IMR-90 (cell line): Measurements from ENCODE around the gene PLEKHS1. TPM values are rescaled to one million over a fixed set of nuclear protein-coding genes. Genes with fewer than 3 reads are reported as not detected.

Experiments
- ATAC-seq: fragments of 200-7000 bp; cut with Tn5 transposase; 2 replicates; pipeline ENCODE4 v1.9.1; 2020; ENCODE audit warnings: low read depth, mild to moderate bottlenecking, moderate library complexity
- BruUV-seq: library from RNA; stranded (reverse); fragments of 400-500 nt; replicated peaks from 2 replicates; lab custom pipeline; 2021; lab: Mats Ljungman, UMichigan
- CTCF ChIA-PET: fragments of 300-600 bp; formaldehyde crosslinking; extraction: SDS; loops from one replicate; lab custom pipeline; 2021; ENCODE audit warnings: antibody characterized with exemption; lab: Yijun Ruan, JAX
- POLR2A ChIA-PET: fragments of 300-600 bp; sonication (Branson Sonifier 250); formaldehyde crosslinking; loops from one replicate; lab custom pipeline; 2022; ENCODE audit warnings: antibody characterized with exemption; ENCODE audit not compliant: unreplicated experiment; lab: Charles Lee
- DNase-seq: peaks from one replicate; pipeline ENCODE4 v3.0.0; 2013
- H2AFZ ChIP-seq: replicated peaks from 2 replicates; pipeline ENCODE3; 2013; ENCODE audit warnings: low read length, mild to moderate bottlenecking; ENCODE audit not compliant: poor library complexity
- H2AK5ac ChIP-seq: 2 replicates; pipeline ENCODE4 v1.6.1; 2013; ENCODE audit warnings: low read depth, low read length, inconsistent platforms
- H2AK9ac ChIP-seq: replicated peaks from 2 replicates; pipeline ENCODE3; 2013; ENCODE audit warnings: mild to moderate bottlenecking, low read depth, low read length, moderate library complexity; ENCODE audit not compliant: poor library complexity
- H2BK120ac ChIP-seq: 2 replicates; pipeline ENCODE4 v1.6.1; 2013; ENCODE audit warnings: low read depth, low read length, inconsistent platforms
- H2BK15ac ChIP-seq: 3 replicates; pipeline ENCODE4 v1.6.1; 2013; ENCODE audit warnings: low read depth, low read length, inconsistent platforms
- H2BK20ac ChIP-seq: 2 replicates; pipeline ENCODE4 v1.6.1; 2013; ENCODE audit warnings: low read depth, mild to moderate bottlenecking, inconsistent platforms, low read length, moderate library complexity
- H2BK5ac ChIP-seq: 2 replicates; pipeline ENCODE4 v1.6.1; 2013; ENCODE audit warnings: mild to moderate bottlenecking, low read depth, low read length, inconsistent platforms; ENCODE audit not compliant: poor library complexity, severe bottlenecking
- H3K14ac ChIP-seq: replicated peaks from 2 replicates; pipeline ENCODE4 v1.6.1; 2013; ENCODE audit warnings: low read depth, low read length, inconsistent platforms
- H3K18ac ChIP-seq: 2 replicates; pipeline ENCODE4 v1.6.1; 2013; ENCODE audit warnings: low read depth, low read length, control low read depth
- H3K23ac ChIP-seq: 2 replicates; pipeline ENCODE4 v1.6.1; 2013; ENCODE audit warnings: low read depth, low read length, inconsistent platforms
- H3K27ac ChIP-seq: 2 replicates; pipeline ENCODE4 v1.5.1; 2013; ENCODE audit warnings: mild to moderate bottlenecking, control low read depth, low read length; ENCODE audit not compliant: insufficient read depth
- H3K27me3 ChIP-seq: 2 replicates; pipeline ENCODE4 v1.6.1; 2013; ENCODE audit warnings: low read length; ENCODE audit not compliant: control insufficient read depth, insufficient read depth
- H3K36me3 ChIP-seq: 2 replicates; pipeline ENCODE4 v1.6.1; 2013; ENCODE audit warnings: low read length, mixed read lengths; ENCODE audit not compliant: control insufficient read depth, insufficient read depth
- H3K4ac ChIP-seq: 2 replicates; pipeline ENCODE4 v1.6.1; 2013; ENCODE audit warnings: low read depth, low read length, inconsistent platforms
- H3K4me1 ChIP-seq: 2 replicates; pipeline ENCODE4 v1.6.1; 2013; ENCODE audit warnings: low read length, mixed read lengths; ENCODE audit not compliant: control insufficient read depth, insufficient read depth
- H3K4me2 ChIP-seq: 2 replicates; pipeline ENCODE4 v1.6.1; 2013; ENCODE audit warnings: low read depth, mild to moderate bottlenecking, control low read depth, low read length, moderate library complexity
- H3K4me3 ChIP-seq: 2 replicates; pipeline ENCODE4 v1.5.1; 2013; ENCODE audit warnings: low read depth, mild to moderate bottlenecking, control low read depth, low read length, moderate library complexity; ENCODE audit not compliant: insufficient read depth
- H3K56ac ChIP-seq: 2 replicates; pipeline ENCODE4 v1.6.1; 2013; ENCODE audit warnings: low read length, inconsistent platforms; ENCODE audit not compliant: insufficient read depth; ENCODE audit errors: extremely low read depth
- H3K79me1 ChIP-seq, 2 experiments: 2 replicates each; pipeline ENCODE4 v1.6.1; 2013; ENCODE audit warnings: low read length in 2 of 2, inconsistent platforms in 1 of 2, low read depth in 1 of 2
- H3K9ac ChIP-seq: 2 replicates; pipeline ENCODE4 v1.6.1; 2013; ENCODE audit warnings: low read depth, low read length, control low read depth
- H3K9me1 ChIP-seq: 2 replicates; pipeline ENCODE4 v1.6.1; 2013; ENCODE audit warnings: low read length, inconsistent platforms; ENCODE audit not compliant: insufficient read depth
- H3K9me3 ChIP-seq: 2 replicates; pipeline ENCODE4 v1.6.1; 2013; ENCODE audit warnings: low read length; ENCODE audit not compliant: control insufficient read depth, insufficient read depth
- H4K20me1 ChIP-seq: 2 replicates; pipeline ENCODE4 v1.6.1; 2013; ENCODE audit warnings: low read length, inconsistent platforms; ENCODE audit not compliant: insufficient read depth
- H4K5ac ChIP-seq: 2 replicates; pipeline ENCODE4 v1.6.1; 2013; ENCODE audit warnings: mild to moderate bottlenecking, low read depth, low read length, control low read depth
- H4K8ac ChIP-seq, 2 experiments: 2 replicates each; pipeline ENCODE4 v1.6.1; 2013; ENCODE audit warnings: low read depth in 2 of 2, low read length in 2 of 2, control low read depth in 1 of 2, inconsistent platforms in 1 of 2
- H4K91ac ChIP-seq: 2 replicates; pipeline ENCODE4 v1.6.1; 2013; ENCODE audit warnings: low read depth, low read length, inconsistent platforms; ENCODE audit not compliant: insufficient read depth
- BHLHE40 ChIP-seq: fragments of 150-350 bp; IDR thresholded peaks from 2 replicates; pipeline ENCODE4 v1.6.1; 2016; ENCODE audit warnings: mild to moderate bottlenecking, low read depth, low read length
- CEBPB ChIP-seq: IDR thresholded peaks from 2 replicates; pipeline ENCODE4 v1.6.1; 2012; ENCODE audit warnings: low read depth, low read length, improper control_type of control experiment
- CHD1 ChIP-seq: IDR thresholded peaks from 2 replicates; pipeline ENCODE4 v1.6.1; 2012; ENCODE audit warnings: low read depth, low read length, improper control_type of control experiment
- ELK1 ChIP-seq: fragments of 150-350 bp; IDR thresholded peaks from 2 replicates; pipeline ENCODE4 v1.6.1; 2016; ENCODE audit warnings: low read depth, mild to moderate bottlenecking, low read length, moderate library complexity, borderline replicate concordance
- FOS ChIP-seq: fragments of 150-350 bp; IDR thresholded peaks from 2 replicates; pipeline ENCODE4 v1.6.1; 2016; ENCODE audit warnings: low read depth, low read length
- MAFK ChIP-seq: IDR thresholded peaks from 2 replicates; pipeline ENCODE4 v1.6.1; 2012; ENCODE audit warnings: low read depth, low read length, improper control_type of control experiment
- MAZ ChIP-seq: IDR thresholded peaks from 2 replicates; pipeline ENCODE4 v1.6.1; 2012; ENCODE audit warnings: low read depth, mild to moderate bottlenecking, low read length, improper control_type of control experiment, moderate library complexity, borderline replicate concordance
- MXI1 ChIP-seq: IDR thresholded peaks from 2 replicates; pipeline ENCODE4 v1.6.1; 2012; ENCODE audit warnings: low read depth, mild to moderate bottlenecking, low read length, moderate library complexity, borderline replicate concordance
- NFE2L2 ChIP-seq: fragments of 150-350 bp; IDR thresholded peaks from 2 replicates; pipeline ENCODE4 v1.6.1; 2016; ENCODE audit warnings: low read depth, mild to moderate bottlenecking, low read length
- POLR2A ChIP-seq: IDR thresholded peaks from 2 replicates; pipeline ENCODE4 v1.6.1; 2012; ENCODE audit warnings: mild to moderate bottlenecking, low read depth, low read length
- RAD21 ChIP-seq: IDR thresholded peaks from 2 replicates; pipeline ENCODE4 v1.6.1; 2012; ENCODE audit warnings: low read length, improper control_type of control experiment
- RCOR1 ChIP-seq: IDR thresholded peaks from 2 replicates; pipeline ENCODE4 v1.6.1; 2012; ENCODE audit warnings: mild to moderate bottlenecking, low read length, improper control_type of control experiment; ENCODE audit not compliant: insufficient replicate concordance
- RFX5 ChIP-seq: IDR thresholded peaks from 2 replicates; pipeline ENCODE4 v1.8.0; 2012; ENCODE audit warnings: low read depth, mild to moderate bottlenecking, low read length, moderate library complexity
- SMC3 ChIP-seq: fragments of 150-350 bp; IDR thresholded peaks from 2 replicates; pipeline ENCODE4 v1.6.1; 2016; ENCODE audit warnings: low read depth, mild to moderate bottlenecking, antibody characterized with exemption, low read length, moderate library complexity
- WGBS, 2 experiments: methylation state at CpG; one replicate each; pipeline versions ENCODE4 v1.1.5 to v1.1.7; 2013; ENCODE audit warnings: missing lambda C conversion rate in 2 of 2; ENCODE audit not compliant: insufficient read length in 1 of 2; ENCODE audit errors: extremely low coverage in 2 of 2; 5-methylcytosine and 5-hydroxymethylcytosine counted together
- dilution Hi-C: fragments of 300-500 bp; cut with HindIII; formaldehyde crosslinking; loops from one replicate; pipeline ENCODE4 v1.14.3; 2018; ENCODE audit warnings: low sequenced_read_pairs; ENCODE audit not compliant: unreplicated experiment
- in situ Hi-C: fragments of 300-500 bp; cut with MboI; formaldehyde crosslinking; loops from 3 replicates; pipeline ENCODE4 v1.14.3; 2019; ENCODE audit warnings: low sequenced_read_pairs, inconsistent platforms, mixed read lengths
- intact Hi-C: fragments of 100-400 bp; cut with micrococcal nuclease; formaldehyde crosslinking; loops from 2 replicates; pipeline ENCODE4 v1.10.0; 2022
- polyA plus RNA-seq, 3 experiments: library from polyadenylated mRNA; depleted of rRNA; stranded (reverse); fragments of >200 nt; gene quantifications; 2 replicates each; pipeline ENCODE4 v1.2.3, GENCODE V29; 2012; ENCODE audit warnings: low replicate concordance in 1 of 3
- total RNA-seq: library from RNA; depleted of rRNA; stranded (reverse); fragments of >200 nt; gene quantifications from 2 replicates; pipeline ENCODE4 v1.2.3, GENCODE V29; 2012
- TF ChIP-seq, protein P1 (sequence below): conservative IDR thresholded peaks from 2 replicates; pipeline ENCODE4 v1.5.1; 2012; ENCODE audit warnings: mild to moderate bottlenecking, low read depth, low read length, improper control_type of control experiment
- TF ChIP-seq, protein P2 (sequence below): fragments of 150-350 bp; IDR thresholded peaks from 2 replicates; pipeline ENCODE4 v1.6.1; 2017; ENCODE audit warnings: mild to moderate bottlenecking, antibody characterized with exemption, low read length, low read depth

The PLEKHS1 gene
- total and polyA plus RNA-seq, 2 of the 4 experiments (the other 2 are of a cell fraction): not detected

GRCh38 chr10:113740850-113741249 lies 10.6 kb upstream of the PLEKHS1 start:
- H3K9me3 ChIP-seq: no peaks in the 10 kb centered on the region
- H3K14ac ChIP-seq: no peak overlapping the region
- dilution Hi-C loops (no loop called here), intact Hi-C loops (no loop called here), in situ Hi-C loops (no loop called here)
- no CpG with 5 or more reads among the region's 3 CpGs for WGBS, 2 experiments
- H2BK120ac ChIP-seq: no peak overlapping the region
- H3K27me3 ChIP-seq: peaks cover 1% of the 10 kb centered on the region; the same call in 1 of the 2 replicates
- H2BK20ac ChIP-seq: no peak overlapping the region
- no peaks in the 10 kb centered on the region for H3K79me1 ChIP-seq
- TF ChIP-seq, protein P1, sequence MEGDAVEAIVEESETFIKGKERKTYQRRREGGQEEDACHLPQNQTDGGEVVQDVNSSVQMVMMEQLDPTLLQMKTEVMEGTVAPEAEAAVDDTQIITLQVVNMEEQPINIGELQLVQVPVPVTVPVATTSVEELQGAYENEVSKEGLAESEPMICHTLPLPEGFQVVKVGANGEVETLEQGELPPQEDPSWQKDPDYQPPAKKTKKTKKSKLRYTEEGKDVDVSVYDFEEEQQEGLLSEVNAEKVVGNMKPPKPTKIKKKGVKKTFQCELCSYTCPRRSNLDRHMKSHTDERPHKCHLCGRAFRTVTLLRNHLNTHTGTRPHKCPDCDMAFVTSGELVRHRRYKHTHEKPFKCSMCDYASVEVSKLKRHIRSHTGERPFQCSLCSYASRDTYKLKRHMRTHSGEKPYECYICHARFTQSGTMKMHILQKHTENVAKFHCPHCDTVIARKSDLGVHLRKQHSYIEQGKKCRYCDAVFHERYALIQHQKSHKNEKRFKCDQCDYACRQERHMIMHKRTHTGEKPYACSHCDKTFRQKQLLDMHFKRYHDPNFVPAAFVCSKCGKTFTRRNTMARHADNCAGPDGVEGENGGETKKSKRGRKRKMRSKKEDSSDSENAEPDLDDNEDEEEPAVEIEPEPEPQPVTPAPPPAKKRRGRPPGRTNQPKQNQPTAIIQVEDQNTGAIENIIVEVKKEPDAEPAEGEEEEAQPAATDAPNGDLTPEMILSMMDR: no peak
- TF ChIP-seq SMC3 (no peak), MAFK (no peak), ELK1 (no peak), CEBPB (no peak), POLR2A (no peak), RCOR1 (no peak), FOS (no peak), BHLHE40 (no peak), MAZ (no peak), MXI1 (no peak), NFE2L2 (no peak), RAD21 (no peak), CHD1 (no peak), RFX5 (no peak)
- TF ChIP-seq, protein P2, sequence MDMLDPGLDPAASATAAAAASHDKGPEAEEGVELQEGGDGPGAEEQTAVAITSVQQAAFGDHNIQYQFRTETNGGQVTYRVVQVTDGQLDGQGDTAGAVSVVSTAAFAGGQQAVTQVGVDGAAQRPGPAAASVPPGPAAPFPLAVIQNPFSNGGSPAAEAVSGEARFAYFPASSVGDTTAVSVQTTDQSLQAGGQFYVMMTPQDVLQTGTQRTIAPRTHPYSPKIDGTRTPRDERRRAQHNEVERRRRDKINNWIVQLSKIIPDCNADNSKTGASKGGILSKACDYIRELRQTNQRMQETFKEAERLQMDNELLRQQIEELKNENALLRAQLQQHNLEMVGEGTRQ: no peak
- ChIA-PET POLR2A (no interaction called here), CTCF (no interaction called here)
- no peak overlapping the region for H3K4ac ChIP-seq
- H4K91ac ChIP-seq: no peak overlapping the region
- ATAC-seq: no peak
- no peak overlapping the region for H4K5ac ChIP-seq
- no peaks in the 10 kb centered on the region for H4K20me1 ChIP-seq
- H3K9me1 ChIP-seq: no peaks in the 10 kb centered on the region
- no peak overlapping the region for H2AFZ ChIP-seq
- no peak overlapping the region for H2BK15ac ChIP-seq
- no peak overlapping the region for H3K4me3 ChIP-seq
- no TSS peak for BruUV-seq
- no peak for DNase-seq
- H2AK5ac ChIP-seq: no peak overlapping the region
- H3K4me2 ChIP-seq: no peak overlapping the region
- no peak overlapping the region for H4K8ac ChIP-seq
- no peak overlapping the region for H2BK5ac ChIP-seq
- no peak overlapping the region for H3K27ac ChIP-seq
- H3K56ac ChIP-seq: no peak overlapping the region
- no peak overlapping the region for H3K18ac ChIP-seq
- no peak overlapping the region for H3K23ac ChIP-seq
- no peaks in the 10 kb centered on the region for H3K36me3 ChIP-seq
- H3K4me1 ChIP-seq: no peaks in the 10 kb centered on the region
- no peak overlapping the region for H3K9ac ChIP-seq
- H2AK9ac ChIP-seq: no peak overlapping the region
